Psoas muscle (tissue), 8 donors: ENCODE results near the gene SEZ6L2. TPM values are rescaled to one million over a fixed set of nuclear protein-coding genes. Genes with fewer than 3 reads are reported as not detected.
"Not testable (repeated sequence)": the region's sequence is repeated elsewhere in the genome, so short reads cannot be mapped to it uniquely, and the experiment has no call there.

Experiments
- ATAC-seq, 4 donors: fragments of 200-7000 bp; cut with Tn5 transposase; one replicate each; pipeline ENCODE4 v1.9.1; 2020; ENCODE audit warnings: moderate library complexity in 3 of 4, mild to moderate bottlenecking in 2 of 4
- DNase-seq, 2 donors: peaks; one replicate each; pipeline ENCODE4 v3.0.0-alpha.2; 2020
- H3K27ac ChIP-seq: fragments of 200-600 bp; one replicate; pipeline ENCODE4 v1.8.0; 2022
- H3K27me3 ChIP-seq, 3 donors: fragments of 200-600 bp in 1 of 3; one replicate each; pipeline versions ENCODE4 v1.6.1 to v1.8.0; 2013 to 2022; ENCODE audit warnings: low read length in 2 of 3, mild to moderate bottlenecking in 2 of 3, moderate library complexity in 1 of 3; ENCODE audit not compliant: insufficient read depth in 3 of 3
- H3K36me3 ChIP-seq, 2 donors: fragments of 200-600 bp in 1 of 2; one replicate each; pipeline versions ENCODE4 v1.6.1 to v1.8.0; 2013 to 2022; ENCODE audit warnings: low read depth in 1 of 2, mild to moderate bottlenecking in 1 of 2, moderate library complexity in 1 of 2; ENCODE audit not compliant: insufficient read depth in 1 of 2
- H3K4me1 ChIP-seq: fragments of 200-600 bp; one replicate; pipeline ENCODE4 v1.8.0; 2022
- H3K4me3 ChIP-seq: fragments of 200-600 bp; one replicate; pipeline ENCODE4 v1.8.0; 2022; ENCODE audit warnings: mild to moderate bottlenecking
- H3K9me3 ChIP-seq: fragments of 200-600 bp; one replicate; pipeline ENCODE4 v1.8.0; 2022
- CTCF ChIP-seq: fragments of 200-600 bp; IDR thresholded peaks from one replicate; pipeline ENCODE4 v1.8.0; 2022; ENCODE audit warnings: antibody characterized with exemption
- WGBS, 3 donors: extraction: QIAGEN DNeasy Blood & Tissue Kit; methylation state at CpG; one replicate each; pipeline versions ENCODE4 v1.1.6 to v1.1.7; 2013; 5-methylcytosine and 5-hydroxymethylcytosine counted together
- intact Hi-C, 2 donors: fragments of 100-400 bp; cut with DNase I; formaldehyde crosslinking; loops; one replicate each; pipeline versions ENCODE4 v1.11.0 to v1.14.2; 2022
- polyA plus RNA-seq, 3 donors: library from polyadenylated mRNA; stranded (reverse); fragments of 200-250 nt; gene quantifications; one replicate each; pipeline ENCODE4 v1.2.3, GENCODE V29; 2013
- total RNA-seq, 4 donors: library from RNA; stranded (reverse); fragmentation: NEBNext Ultra II Directional in 2 of 4; extraction: Animal tissue kit (Norgen Biotek cat#: 25700) in 2 of 4; gene quantifications; one replicate each; pipeline versions ENCODE4 v1.2.1 to v1.2.4, GENCODE V29; 2021 to 2023
- donor health status: healthy with polysubstance abuse.
- donor health status: DM: no; HTN: no; CAD: no; lungs with moderate emphysema.
- donor health status: Bipolar disorder and iron deficiency.
- donor health status: healthy.
- donor health status: DM: yes; HTN: yes; CAD: no.
- donor health status: DM: no; HTN: no; CAD: no.
- donor health status: DM: no; HTN: no; CAD: no.
- donor health status: DM: yes; HTN: yes; CAD: no.

SEZ6L2 gene
- total and polyA plus RNA-seq, 7 donors, result 0.05 to 0.86 (median 0.23) TPM

GRCh38 chr16:29836623-29837022, 62.7 kb downstream of the SEZ6L2 start:
- no peak overlapping the region for H3K4me3 ChIP-seq
- no peak for TF ChIP-seq CTCF
- H3K9me3 ChIP-seq, result no peaks in the 10 kb centered on the region
- 77 to 83% (median 79%) methylated on average over 15 of the region's 15 CpGs for WGBS, 3 donors
- intact Hi-C loops, result no loop called here
- DNase-seq, result no peak
- peaks cover 4 to 94% of the 10 kb centered on the region in 2 donors for H3K36me3 ChIP-seq
- no peak overlapping the region for H3K27ac ChIP-seq
- no peaks in the 10 kb centered on the region for H3K27me3 ChIP-seq
- no peak for ATAC-seq
- H3K4me1 ChIP-seq, result no peaks in the 10 kb centered on the region

- TF ChIP-seq CTCF, result no peak
- Histone ChIP-seq H3K9me3 (no peaks in the 10 kb centered on the region), H3K4me3 (no peak overlapping the region), H3K27ac (no peak overlapping the region), H3K4me1 (no peaks in the 10 kb centered on the region), H3K27me3 (no peaks in the 10 kb centered on the region), H3K36me3 (peaks cover 4 to 94% of the 10 kb centered on the region in 2 donors)
- intact Hi-C loops, result no loop called here
- no peak for DNase-seq
- 83 to 89% (median 86%) methylated on average over 7 of the region's 7 CpGs for WGBS, 3 donors
- no peak for ATAC-seq
Measured at GRCh38 chr16:29835926-29836325, 63.4 kb downstream of the SEZ6L2 start.

DNA sequence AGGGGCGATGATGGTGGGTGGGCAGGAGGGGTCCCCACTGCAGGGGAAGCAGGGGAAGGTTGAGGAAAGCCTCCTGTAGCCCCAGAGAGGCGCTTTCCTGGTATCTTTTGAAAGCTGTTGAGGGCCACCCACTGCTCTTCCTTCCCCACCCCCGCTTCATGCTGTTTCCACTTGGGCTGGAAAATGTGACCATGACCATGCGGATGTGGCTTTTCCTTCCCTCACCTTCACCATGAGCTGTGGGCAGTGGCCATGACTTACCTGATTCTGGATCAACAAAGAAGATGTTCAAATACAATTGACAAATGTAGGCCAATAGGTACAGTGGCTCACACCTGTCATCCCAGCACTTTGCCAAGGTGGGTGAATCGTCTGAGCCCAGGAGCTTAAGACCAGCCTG, 65.3 kb downstream of the SEZ6L2 start:
- intact Hi-C loops, result no loop called here
- WGBS, 3 donors, result 88 to 91% (median 89%) methylated on average over 5 of the region's 5 CpGs
- ATAC-seq (no peak), DNase-seq (no peak)
- Histone ChIP-seq H3K4me1 (no peaks in the 10 kb centered on the region), H3K27ac (no peak overlapping the region), H3K4me3 (no peak overlapping the region), H3K36me3 (peaks cover 4 to 82% of the 10 kb centered on the region in 2 donors), H3K27me3 (no peaks in the 10 kb centered on the region), H3K9me3 (no peaks in the 10 kb centered on the region)
- TF ChIP-seq CTCF, result no peak

GRCh38 chr16:29833219-29833618, 66.1 kb downstream of the SEZ6L2 start:
- ATAC-seq, intact Hi-C loops, H3K27me3 ChIP-seq, H3K9me3 ChIP-seq, DNase-seq, H3K4me1 ChIP-seq, H3K27ac ChIP-seq, H3K4me3 ChIP-seq: not testable (repeated sequence)
- peaks cover 4 to 74% of the 10 kb centered on the region in 2 donors for H3K36me3 ChIP-seq
- WGBS, 3 donors, result 95 to 98% (median 97%) methylated on average over 4 of the region's 4 CpGs

GRCh38 chr16:29831490-29831889, 67.9 kb downstream of the SEZ6L2 start:
- no peaks in the 10 kb centered on the region for H3K4me1 ChIP-seq
- H3K36me3 ChIP-seq, result peaks cover 4 to 56% of the 10 kb centered on the region in 2 donors
- H3K27ac ChIP-seq, result no peak overlapping the region
- H3K4me3 ChIP-seq, result no peak overlapping the region
- intact Hi-C loops, result no loop called here
- no peaks in the 10 kb centered on the region for H3K27me3 ChIP-seq
- ATAC-seq (peak; percentile 64 to 75 (median 70)), DNase-seq (no peak)
- no peak for TF ChIP-seq CTCF
- WGBS, 3 donors, result 38 to 54% (median 38%) methylated on average over 2 of the region's 2 CpGs
- H3K9me3 ChIP-seq, result no peaks in the 10 kb centered on the region
